Measurements from ENCODE around the gene CKS1B.

DNA sequence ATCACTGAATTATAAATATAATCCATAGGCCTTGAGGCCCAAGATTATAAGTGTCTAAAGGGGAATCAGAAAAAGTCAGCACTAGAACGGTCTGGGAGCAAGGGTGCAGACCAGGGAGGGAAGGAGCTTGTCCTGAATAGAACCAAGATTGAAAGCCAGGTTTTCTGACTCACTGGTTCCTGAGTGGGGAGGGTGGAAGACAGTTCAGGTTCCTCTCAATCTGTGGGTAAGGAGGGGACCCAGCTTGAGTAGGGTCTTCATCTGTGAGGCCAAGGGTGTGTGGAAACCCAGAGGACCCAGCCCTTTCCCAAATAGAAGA is 19.7 kb downstream of the CKS1B start:
- TF ChIP-seq RAD21 (IDR thresholded peaks at IDR 0.05) (no peak), HNF4G (IDR thresholded peaks at IDR 0.05) (no peak), JUND (IDR thresholded peaks at IDR 0.05) (no peak), TAF1 (conservative IDR thresholded peaks at IDR 0.05) (no peak), HNF4A (conservative IDR thresholded peaks at IDR 0.05) (no peak)
- TF ChIP-seq, protein P1, sequence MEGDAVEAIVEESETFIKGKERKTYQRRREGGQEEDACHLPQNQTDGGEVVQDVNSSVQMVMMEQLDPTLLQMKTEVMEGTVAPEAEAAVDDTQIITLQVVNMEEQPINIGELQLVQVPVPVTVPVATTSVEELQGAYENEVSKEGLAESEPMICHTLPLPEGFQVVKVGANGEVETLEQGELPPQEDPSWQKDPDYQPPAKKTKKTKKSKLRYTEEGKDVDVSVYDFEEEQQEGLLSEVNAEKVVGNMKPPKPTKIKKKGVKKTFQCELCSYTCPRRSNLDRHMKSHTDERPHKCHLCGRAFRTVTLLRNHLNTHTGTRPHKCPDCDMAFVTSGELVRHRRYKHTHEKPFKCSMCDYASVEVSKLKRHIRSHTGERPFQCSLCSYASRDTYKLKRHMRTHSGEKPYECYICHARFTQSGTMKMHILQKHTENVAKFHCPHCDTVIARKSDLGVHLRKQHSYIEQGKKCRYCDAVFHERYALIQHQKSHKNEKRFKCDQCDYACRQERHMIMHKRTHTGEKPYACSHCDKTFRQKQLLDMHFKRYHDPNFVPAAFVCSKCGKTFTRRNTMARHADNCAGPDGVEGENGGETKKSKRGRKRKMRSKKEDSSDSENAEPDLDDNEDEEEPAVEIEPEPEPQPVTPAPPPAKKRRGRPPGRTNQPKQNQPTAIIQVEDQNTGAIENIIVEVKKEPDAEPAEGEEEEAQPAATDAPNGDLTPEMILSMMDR (IDR thresholded peaks at IDR 0.05; ENCODE audit: low read depth, low read length, missing input control), result no peak
- TF ChIP-seq, protein P2, sequence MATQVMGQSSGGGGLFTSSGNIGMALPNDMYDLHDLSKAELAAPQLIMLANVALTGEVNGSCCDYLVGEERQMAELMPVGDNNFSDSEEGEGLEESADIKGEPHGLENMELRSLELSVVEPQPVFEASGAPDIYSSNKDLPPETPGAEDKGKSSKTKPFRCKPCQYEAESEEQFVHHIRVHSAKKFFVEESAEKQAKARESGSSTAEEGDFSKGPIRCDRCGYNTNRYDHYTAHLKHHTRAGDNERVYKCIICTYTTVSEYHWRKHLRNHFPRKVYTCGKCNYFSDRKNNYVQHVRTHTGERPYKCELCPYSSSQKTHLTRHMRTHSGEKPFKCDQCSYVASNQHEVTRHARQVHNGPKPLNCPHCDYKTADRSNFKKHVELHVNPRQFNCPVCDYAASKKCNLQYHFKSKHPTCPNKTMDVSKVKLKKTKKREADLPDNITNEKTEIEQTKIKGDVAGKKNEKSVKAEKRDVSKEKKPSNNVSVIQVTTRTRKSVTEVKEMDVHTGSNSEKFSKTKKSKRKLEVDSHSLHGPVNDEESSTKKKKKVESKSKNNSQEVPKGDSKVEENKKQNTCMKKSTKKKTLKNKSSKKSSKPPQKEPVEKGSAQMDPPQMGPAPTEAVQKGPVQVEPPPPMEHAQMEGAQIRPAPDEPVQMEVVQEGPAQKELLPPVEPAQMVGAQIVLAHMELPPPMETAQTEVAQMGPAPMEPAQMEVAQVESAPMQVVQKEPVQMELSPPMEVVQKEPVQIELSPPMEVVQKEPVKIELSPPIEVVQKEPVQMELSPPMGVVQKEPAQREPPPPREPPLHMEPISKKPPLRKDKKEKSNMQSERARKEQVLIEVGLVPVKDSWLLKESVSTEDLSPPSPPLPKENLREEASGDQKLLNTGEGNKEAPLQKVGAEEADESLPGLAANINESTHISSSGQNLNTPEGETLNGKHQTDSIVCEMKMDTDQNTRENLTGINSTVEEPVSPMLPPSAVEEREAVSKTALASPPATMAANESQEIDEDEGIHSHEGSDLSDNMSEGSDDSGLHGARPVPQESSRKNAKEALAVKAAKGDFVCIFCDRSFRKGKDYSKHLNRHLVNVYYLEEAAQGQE (IDR thresholded peaks at IDR 0.05), result no peak
